Ishikawa (cell line): ENCODE results near the gene MATN1.

Source experiments
- EP300 ChIP-seq: IDR thresholded peaks from 2 replicates; pipeline ENCODE4 v1.6.1; 2012; ENCODE audit warnings: borderline replicate concordance
- TAF1 ChIP-seq: IDR thresholded peaks from 2 replicates; pipeline ENCODE4 v1.6.1; 2012; ENCODE audit warnings: low read depth, mild to moderate bottlenecking

DNA sequence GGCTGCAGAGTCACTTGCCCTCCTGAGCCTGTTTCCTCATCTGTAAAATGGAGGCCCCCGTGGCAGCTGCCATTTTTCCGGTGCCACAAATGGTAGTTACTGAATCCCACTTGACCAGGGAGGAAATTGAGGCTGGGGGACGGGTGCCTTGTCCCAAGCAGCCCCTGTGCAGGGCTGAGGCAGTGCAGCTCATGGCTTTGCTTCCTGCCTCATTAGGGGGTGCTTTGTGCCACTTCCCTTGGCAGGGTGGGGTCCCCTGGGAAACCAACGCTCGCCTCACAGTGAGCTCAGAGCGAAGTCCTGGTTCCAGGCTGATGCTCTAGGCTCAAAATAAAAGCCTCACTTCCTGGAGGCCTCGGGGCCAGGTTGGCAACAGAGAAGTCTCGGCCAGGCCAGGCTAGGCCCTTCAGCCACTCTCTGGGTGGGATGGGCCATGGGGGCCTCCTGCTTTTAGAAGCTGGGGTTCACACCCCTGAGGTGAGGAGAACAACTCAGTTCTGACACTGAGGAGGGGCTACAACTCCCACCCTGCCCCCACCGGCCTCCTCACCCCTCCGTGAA, 27.4 kb upstream of the MATN1 start:
- TF ChIP-seq TAF1: no peak
- TF ChIP-seq EP300: no peak
